Measurements from ENCODE around the gene FNDC4.
A peak's percentile ranks its signal among the peaks of the same experiment; 100 is the strongest.

FNDC4 gene

DNA sequence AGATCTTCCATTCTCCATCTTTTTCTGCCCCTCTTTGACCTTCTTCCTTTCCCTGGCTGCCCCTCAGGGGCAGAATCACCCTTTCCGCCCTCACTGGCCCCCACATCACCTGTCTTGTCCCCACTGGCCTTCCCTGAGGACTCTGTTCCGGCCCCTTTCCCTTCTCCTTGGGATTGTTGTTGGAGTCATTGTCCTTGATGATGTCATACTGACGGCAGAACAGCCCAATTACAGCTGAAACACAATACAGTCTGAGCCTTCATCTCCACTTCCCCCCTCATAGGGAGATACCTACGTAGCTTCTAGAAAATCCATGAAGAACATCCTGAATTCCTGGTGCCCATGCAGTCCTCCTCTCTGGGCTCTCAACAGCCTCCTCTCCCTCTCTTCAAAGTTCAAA, 2.4 kb downstream of the FNDC4 start:
- no peak for DNase-seq

DNA sequence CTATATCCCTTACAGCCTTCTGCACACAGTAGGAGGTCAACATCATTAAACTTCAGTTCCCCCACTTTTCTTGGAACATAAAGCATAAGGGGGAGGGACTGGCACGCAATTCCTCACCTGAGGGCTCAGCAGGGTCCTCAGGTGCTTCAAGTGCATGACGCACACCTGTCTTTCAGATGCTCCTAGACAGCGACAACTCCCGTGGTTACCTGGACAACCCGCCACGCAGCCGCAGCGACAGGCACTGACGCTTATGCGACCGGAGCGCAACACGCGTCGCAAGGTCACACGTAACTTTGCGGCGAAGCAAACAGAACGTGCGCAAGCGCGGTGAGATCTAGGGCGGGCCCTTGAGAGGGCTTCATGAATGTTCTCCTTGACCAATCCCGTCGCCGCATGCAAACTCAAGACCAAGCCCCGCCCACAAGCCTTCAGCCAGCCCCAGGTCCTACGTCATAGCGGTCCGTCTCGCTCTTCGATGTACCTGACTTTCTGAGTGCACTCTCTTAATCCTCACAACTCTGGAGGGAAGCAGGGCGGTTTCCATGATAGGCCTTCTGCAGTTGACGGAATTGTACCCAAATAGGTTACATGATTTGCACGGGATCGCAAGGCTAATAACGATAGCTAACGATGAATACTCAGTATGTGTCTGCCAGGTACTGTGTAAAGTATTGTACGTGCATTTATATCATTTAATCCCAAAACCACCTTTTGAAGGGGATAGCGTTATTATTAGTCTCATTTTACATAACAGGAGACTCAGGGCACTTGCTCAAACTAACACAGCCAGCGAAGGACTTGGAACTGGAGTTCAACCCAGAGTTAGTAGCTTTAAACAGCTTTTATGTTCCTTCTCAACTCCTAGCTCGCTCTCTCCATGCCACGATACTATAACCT, 5.3 kb downstream of the FNDC4 start, which contains the start of gene IFT172:
TSS of gene IFT172 (minus strand) at position 246 of the 900 bp plus-strand sequence. CDS start at position 156, 90 bp downstream.
- peak; percentile 98 for DNase-seq

DNA sequence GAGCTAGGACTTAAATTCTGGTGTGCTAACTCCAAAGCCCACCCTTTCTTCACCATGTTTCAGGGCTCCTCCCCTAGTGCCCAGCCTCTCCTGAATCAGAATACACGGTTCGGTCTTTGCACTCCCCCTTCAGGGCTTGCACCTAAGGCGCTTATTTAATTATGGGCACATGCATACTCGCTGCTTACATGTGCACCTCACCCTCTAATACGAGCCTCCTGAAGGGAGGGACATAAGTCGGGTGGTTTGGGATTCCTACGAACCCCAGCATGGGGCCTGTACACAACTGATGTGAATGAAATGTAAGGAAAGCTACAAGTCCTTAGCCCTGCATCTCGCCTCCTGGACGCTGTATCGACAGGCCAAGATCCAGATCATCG, 5.9 kb downstream of the FNDC4 start:
- peak; percentile 62 for DNase-seq

DNA sequence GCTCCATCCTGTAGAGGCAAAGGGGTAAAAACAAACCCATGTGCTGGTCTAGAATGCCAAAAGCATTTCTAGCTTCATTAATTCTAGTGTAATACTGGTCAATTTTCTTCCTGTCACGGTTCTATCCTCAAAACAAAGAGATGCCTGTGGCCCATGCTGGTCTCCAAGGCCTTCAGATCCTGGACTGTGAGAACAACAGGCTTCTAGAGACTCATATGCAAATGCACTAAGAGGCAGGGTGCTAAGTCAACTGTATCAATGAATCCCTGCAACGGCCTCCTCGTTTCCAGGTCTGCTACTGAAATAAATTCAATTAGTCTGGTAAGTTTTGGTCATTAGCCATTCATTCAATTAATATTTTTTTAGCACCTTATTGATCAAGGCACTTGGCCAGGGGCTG, 9.5 kb downstream of the FNDC4 start:
- DNase-seq, result no peak

DNA sequence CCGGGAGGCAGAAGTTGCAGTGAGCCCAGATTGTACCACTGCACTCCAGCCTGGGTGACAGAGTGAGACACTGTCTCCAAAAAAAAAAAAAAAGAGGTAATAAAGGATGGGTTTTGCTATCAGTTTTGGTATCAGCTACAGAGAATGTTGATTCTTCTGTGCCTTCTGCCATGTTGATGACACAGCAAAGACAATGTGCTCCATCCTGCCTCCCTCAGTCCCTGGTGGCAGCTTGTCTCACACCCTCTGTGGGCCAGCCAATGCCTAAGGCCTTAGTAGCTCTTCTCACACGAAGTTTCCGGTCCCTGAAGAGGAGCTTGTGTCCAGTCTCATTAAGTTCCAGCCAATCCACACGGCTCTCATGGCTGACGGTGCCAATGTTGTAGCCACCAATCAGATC, 23.0 kb downstream of the FNDC4 start:
- no peak for DNase-seq

DNA sequence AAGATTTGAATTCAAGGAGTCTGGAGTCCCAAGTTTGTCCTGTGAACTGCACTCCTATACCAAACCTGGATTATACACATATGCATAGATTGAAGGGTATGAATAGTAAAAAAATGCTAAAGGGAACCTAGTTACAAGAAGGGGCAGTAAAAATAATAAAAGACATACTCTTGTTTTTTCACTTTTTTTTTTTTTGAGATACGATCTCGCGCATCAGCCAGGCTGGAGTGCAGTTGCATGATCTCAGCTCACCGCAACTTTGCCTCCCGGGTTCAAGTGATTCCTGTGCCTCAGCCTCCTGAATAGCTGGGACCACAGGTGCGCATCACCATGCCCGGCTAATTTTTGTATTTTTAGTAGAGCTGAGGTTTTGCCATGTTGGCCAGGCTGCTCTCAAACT, 30.6 kb downstream of the FNDC4 start:
- no peak for DNase-seq

DNA sequence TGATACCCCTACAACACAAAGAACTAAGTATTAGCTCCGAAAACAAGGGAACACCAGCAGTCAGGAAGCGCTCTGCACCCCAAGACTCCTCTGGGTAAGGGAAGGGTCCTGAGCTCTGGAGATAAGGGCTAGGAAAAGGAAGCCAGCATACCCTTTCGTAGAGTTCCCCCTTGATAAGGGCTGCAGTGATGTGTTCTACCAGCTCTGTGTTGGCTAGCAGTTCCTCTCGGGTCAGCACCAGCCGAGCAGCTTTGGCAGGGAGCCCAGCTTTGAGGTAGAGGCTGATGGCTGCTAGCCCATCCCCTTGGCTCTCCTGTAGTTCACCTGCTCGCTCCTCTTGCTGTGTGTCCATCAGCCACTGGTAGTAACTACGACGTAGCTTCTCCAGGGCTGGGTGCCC, 33.9 kb downstream of the FNDC4 start:
- DNase-seq, result no peak

DNA sequence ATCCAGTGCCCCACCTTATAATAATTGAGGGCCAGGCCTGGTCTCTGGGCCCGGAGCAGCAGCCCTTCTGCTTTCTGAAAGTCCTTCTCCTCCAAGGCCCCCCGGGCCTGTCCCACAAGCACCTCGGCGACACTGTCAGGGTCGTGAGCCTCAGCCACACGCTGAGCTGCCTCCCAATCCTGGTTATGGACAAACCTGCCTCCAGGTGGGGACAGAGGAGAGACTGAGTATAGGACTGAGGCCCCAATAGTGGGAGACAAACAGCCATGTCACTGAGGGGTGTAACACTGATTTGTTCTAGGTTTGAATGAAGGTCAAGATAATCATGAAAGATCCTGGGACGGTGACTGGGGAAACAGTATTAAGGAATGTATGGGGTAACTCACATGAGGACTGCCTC, 41.0 kb downstream of the FNDC4 start:
- no peak for DNase-seq

DNA sequence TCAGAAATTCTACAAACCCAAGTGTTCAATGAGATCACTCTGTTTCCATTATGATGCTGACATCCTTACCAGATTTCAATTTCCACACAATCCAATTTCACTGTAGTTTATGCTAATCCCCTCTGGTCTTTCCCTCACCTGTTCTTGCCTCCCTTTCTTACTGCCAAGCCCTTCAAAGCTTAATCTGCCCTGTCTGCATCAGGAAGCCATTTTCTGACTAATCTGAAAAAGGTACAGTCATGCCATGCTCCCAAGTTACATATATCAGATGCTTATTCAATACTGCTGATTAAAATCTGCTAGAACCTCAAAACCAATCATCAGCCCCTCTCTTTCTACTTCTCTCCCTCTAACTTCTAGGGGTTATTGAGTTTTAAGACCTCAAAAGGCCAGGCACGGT, 43.9 kb downstream of the FNDC4 start:
- no peak for DNase-seq

DNA sequence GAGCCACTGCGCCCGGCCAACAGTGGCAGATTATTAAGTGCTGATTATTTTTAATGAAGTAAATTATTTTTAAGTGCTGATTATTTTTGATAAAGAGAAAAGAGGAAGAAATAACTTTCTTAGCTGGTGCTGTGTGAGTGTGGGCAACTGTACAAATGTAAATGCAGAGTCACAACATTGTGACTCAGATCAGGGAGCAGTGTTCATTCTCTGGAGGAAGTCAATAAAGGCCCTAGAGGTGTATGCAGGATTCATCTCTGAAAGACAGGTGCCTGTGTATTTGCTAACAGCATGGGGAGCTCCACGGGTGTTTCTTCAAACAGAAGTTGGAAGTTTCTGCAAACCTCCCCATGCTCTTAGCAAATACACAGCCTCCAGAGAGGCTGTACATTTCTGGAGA, 46.6 kb downstream of the FNDC4 start:
- peak; percentile 64 for DNase-seq

DNA sequence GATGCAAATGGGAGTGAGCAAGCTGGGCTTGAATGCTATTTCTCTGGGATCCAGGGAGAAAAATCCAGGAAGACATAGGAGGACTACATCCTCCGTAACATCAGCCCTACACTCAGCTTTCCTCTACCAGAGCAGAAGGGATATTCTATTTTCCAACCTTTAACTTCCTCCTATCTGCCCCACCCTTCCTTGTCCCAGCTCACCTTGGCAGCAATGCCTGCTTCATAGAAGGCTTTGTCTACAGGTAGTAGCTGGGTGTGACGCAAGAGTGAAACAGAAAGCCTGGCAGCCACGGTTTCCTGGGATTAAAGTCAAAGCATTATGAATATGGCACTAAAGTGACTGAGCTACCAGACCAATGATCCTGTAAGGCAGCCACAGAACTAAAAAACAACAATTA, 48.9 kb downstream of the FNDC4 start:
- DNase-seq, result peak; percentile 25

DNA sequence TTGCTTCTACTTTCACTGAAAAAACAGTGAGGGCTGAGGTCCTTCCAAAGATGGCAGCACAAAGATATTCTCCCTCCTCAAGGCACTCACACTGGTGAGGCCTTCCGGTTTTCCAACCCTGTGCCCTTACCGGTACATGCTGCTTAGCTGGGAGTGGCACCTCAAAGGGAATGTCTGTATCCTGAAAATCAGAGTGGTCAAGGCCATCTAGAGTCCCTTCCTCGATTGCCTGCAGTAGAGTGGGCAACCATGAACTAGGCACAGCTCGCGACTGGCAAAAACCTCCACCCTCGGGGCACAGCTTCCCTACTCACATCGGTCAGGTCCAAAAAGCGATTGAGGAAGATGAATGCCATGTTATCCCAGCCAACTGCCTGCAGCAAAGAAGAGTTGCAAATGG, 49.4 kb downstream of the FNDC4 start:
- no peak for DNase-seq

DNA sequence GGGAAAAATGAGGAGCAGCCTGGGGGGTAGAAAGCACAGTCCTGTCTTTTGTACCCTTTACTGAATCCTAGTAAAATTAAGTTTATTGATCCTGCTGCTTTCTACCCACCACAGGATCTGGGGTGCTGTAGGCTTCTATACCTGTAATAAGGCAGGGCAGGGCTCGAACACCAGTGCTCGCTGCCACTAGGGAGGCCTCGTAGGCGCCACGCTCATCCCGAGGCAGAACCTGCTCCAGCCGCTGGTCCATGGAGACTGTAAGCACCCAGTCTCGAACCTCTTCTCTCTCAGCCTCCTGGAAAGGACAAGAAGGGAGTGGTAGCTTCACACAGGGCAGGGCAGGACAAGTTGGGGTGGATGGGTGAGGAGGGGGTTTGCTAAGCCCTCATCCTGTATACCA, 49.8 kb downstream of the FNDC4 start:
- DNase-seq, result no peak

DNA sequence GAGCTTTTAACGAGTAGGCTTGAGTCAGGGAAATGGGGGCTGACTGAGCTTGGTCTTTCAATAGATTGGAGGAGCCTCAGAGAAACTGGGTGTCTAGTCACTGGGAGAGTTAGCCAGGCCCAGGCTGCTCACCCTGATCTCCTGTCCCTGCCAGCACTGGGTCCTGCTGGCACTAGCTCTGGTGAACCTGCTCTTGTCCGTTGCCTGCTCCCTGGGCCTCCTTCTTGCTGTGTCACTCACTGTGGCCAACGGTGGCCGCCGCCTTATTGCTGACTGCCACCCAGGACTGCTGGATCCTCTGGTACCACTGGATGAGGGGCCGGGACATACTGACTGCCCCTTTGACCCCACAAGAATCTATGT, 52.1 kb downstream of the FNDC4 start:
- DNase-seq, result no peak

DNA sequence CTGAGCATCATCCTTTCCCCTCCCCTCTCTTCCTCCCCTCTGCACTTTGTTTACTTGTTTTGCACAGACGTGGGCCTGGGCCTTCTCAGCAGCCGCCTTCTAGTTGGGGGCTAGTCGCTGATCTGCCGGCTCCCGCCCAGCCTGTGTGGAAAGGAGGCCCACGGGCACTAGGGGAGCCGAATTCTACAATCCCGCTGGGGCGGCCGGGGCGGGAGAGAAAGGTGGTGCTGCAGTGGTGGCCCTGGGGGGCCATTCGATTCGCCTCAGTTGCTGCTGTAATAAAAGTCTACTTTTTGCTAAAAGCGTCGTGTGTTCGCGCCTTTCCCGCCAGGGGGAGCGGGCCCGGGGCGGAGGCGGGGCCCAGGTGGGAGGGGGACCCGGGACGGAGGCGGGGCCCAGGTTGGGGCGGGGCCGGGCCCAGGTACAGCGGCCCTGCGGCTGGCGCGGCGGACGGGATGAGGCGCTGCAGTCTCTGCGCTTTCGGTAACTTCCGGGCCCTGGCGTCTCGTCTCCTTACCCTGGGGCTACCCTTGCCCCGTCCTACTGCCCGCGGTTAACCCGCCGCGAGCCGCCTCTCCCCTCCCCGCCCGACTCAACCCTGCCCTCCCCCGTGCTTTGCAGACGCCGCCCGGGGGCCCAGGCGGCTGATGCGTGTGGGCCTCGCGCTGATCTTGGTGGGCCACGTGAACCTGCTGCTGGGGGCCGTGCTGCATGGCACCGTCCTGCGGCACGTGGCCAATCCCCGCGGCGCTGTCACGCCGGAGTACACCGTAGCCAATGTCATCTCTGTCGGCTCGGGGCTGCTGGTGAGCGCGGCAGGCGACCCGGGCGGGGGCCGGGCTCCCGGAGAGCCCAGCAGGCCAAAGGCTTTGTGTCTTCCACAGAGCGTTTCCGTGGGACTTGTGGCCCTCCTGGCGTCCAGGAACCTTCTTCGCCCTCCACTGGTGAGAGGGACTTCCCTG, 52.8 kb downstream of the FNDC4 start, which contains the start of gene KRTCAP3:
TSS of gene KRTCAP3 (plus strand) at position 424 of the 962 bp plus-strand sequence. CDS start at position 456, 32 bp downstream.
- DNase-seq, result peak; percentile 84
